ENCODE results near the gene RHEB. TPM values are rescaled to one million over a fixed set of nuclear protein-coding genes. Genes with fewer than 3 reads are reported as not detected.

The RHEB gene
- total and polyA plus RNA-seq, 2 donors (not counting 3 experiments of a cell fraction or from before 2014, with no cell fraction given), result 59.4 to 108 TPM

- intact Hi-C loops (cut with micrococcal nuclease) (no loop called here), dilution Hi-C loops (cut with MboI; ENCODE audit: extremely low pct_ligation_motif_present, low sequenced_read_pairs) (no loop called here)
- no peak for DNase-seq (ENCODE audit: low read depth, low spot score)
- H3K4me1 ChIP-seq (ENCODE audit: control insufficient read depth, extremely low read depth, insufficient read depth, low read length), result peaks cover 2% of the 10 kb centered on the region
- H3K4me2 ChIP-seq (ENCODE audit: insufficient read depth, low read length), result no peak overlapping the region
- TF ChIP-seq EZH2 (IDR thresholded peaks at IDR 0.05; ENCODE audit: borderline replicate concordance, low read depth, low read length, severe bottlenecking), result no peak
- BruUV-seq (replicated peaks), result no TSS peak
- H3K9me3 ChIP-seq (replicated peaks; ENCODE audit: control insufficient read depth, insufficient read depth, low read length), result no peaks in the 10 kb centered on the region
- no peak overlapping the region for H3K27ac ChIP-seq (ENCODE audit: insufficient read depth, low read depth, low read length)
- H4K20me1 ChIP-seq (replicated peaks; ENCODE audit: control insufficient read depth, extremely low read depth, insufficient read depth, low read length), result peaks cover 16% of the 10 kb centered on the region
- POLR2A ChIA-PET, result no interaction called here
- H3K27me3 ChIP-seq (ENCODE audit: control insufficient read depth in 2 of 2, insufficient read depth in 2 of 2, low read length in 2 of 2), result no peaks in the 10 kb centered on the region
- no peak for FAIRE-seq
- CTCF ChIA-PET, result interaction anchor here (0.8 to 1.3 kb wide), 4 partner anchors 18 to 182 kb away, joined by 3 read pairs; partner anchors contain the start of gene RHEB
- H2AFZ ChIP-seq (ENCODE audit: low read depth, low read length), result no peak overlapping the region
- H3K9ac ChIP-seq (replicated peaks; ENCODE audit: extremely low read depth, insufficient read depth, low read length), result no peak overlapping the region
- H3K9me1 ChIP-seq (replicated peaks; ENCODE audit: control insufficient read depth, extremely low read depth, insufficient read depth, low read length), result no peaks in the 10 kb centered on the region
- no peaks in the 10 kb centered on the region for H3K36me3 ChIP-seq (ENCODE audit: control insufficient read depth in 2 of 2, extremely low read depth in 1 of 2, insufficient read depth in 2 of 2, low read length in 2 of 2)
- no peak overlapping the region for H3K4me3 ChIP-seq (replicated peaks in 1 of 3; ENCODE audit: insufficient read depth in 1 of 3, low read depth in 1 of 3, low read length in 3 of 3)
- peaks cover 99% of the 10 kb centered on the region for H3K79me2 ChIP-seq (ENCODE audit: control insufficient read depth, insufficient read depth, low read length)
Observed at GRCh38 chr7:151497306-151497871, 22.3 kb downstream of the RHEB start.

- Histone ChIP-seq H3K27me3 (ENCODE audit: control insufficient read depth in 2 of 2, insufficient read depth in 2 of 2, low read length in 2 of 2) (no peaks in the 10 kb centered on the region), H3K79me2 (ENCODE audit: control insufficient read depth, insufficient read depth, low read length) (peaks cover 97% of the 10 kb centered on the region), H3K9me1 (replicated peaks; ENCODE audit: control insufficient read depth, extremely low read depth, insufficient read depth, low read length) (no peaks in the 10 kb centered on the region), H3K36me3 (ENCODE audit: control insufficient read depth in 2 of 2, extremely low read depth in 1 of 2, insufficient read depth in 2 of 2, low read length in 2 of 2) (no peaks in the 10 kb centered on the region), H4K20me1 (replicated peaks; ENCODE audit: control insufficient read depth, extremely low read depth, insufficient read depth, low read length) (peaks cover 19% of the 10 kb centered on the region), H3K4me1 (ENCODE audit: control insufficient read depth, extremely low read depth, insufficient read depth, low read length) (peaks cover 2% of the 10 kb centered on the region), H3K27ac (ENCODE audit: insufficient read depth, low read depth, low read length) (no peak overlapping the region), H3K9me3 (replicated peaks; ENCODE audit: control insufficient read depth, insufficient read depth, low read length) (no peaks in the 10 kb centered on the region), H3K4me3 (replicated peaks in 1 of 3; ENCODE audit: insufficient read depth in 1 of 3, low read depth in 1 of 3, low read length in 3 of 3) (no peak overlapping the region), H2AFZ (ENCODE audit: low read depth, low read length) (no peak overlapping the region), H3K4me2 (ENCODE audit: insufficient read depth, low read length) (no peak overlapping the region), H3K9ac (replicated peaks; ENCODE audit: extremely low read depth, insufficient read depth, low read length) (no peak overlapping the region)
- DNase-seq (ENCODE audit: low read depth, low spot score) (no peak), FAIRE-seq (no peak)
- dilution Hi-C loops (cut with MboI; ENCODE audit: extremely low pct_ligation_motif_present, low sequenced_read_pairs), result no loop called here
- TF ChIP-seq MYC (IDR thresholded peaks at IDR 0.05; ENCODE audit: low read depth, low read length) (no peak), POLR2AphosphoS5 (IDR thresholded peaks at IDR 0.05; ENCODE audit: insufficient read depth, low read depth, low read length) (no peak), FOS (IDR thresholded peaks at IDR 0.05; ENCODE audit: borderline replicate concordance, insufficient read depth, low read length) (no peak), MAX (IDR thresholded peaks at IDR 0.05; ENCODE audit: insufficient read depth, insufficient read length) (no peak), EZH2 (IDR thresholded peaks at IDR 0.05; ENCODE audit: borderline replicate concordance, low read depth, low read length, severe bottlenecking) (no peak), GATA2 (IDR thresholded peaks at IDR 0.05; ENCODE audit: insufficient read depth, insufficient read length, low read depth, low read length) (no peak), POLR2A (IDR thresholded peaks at IDR 0.05; ENCODE audit: low read depth, low read length) (no peak)
- intact Hi-C loops (cut with micrococcal nuclease), result no loop called here
- CTCF ChIA-PET, result interaction anchor here (1.0 kb wide), 1 partner anchor 11 kb away, joined by 3 read pairs; no protein-coding TSS in a partner anchor
- POLR2A ChIA-PET, result no interaction called here
- no TSS peak for BruUV-seq (replicated peaks)
Observed at GRCh38 chr7:151495360-151495759, 24.3 kb downstream of the RHEB start.

Data from endothelial cell of umbilical vein (primary cell).